ENCODE measurements around the gene MUC5AC.

MUC5AC gene

GRCh38 chr11:1193326-1194230, 35.8 kb downstream of the MUC5AC start:
- no peak for TF ChIP-seq CTCF (IDR thresholded peaks at IDR 0.05)

GRCh38 chr11:1194231-1194976, 36.7 kb downstream of the MUC5AC start:
- no peak for TF ChIP-seq CTCF (IDR thresholded peaks at IDR 0.05)

GRCh38 chr11:1194977-1195681, 37.4 kb downstream of the MUC5AC start:
- no peak for TF ChIP-seq CTCF (IDR thresholded peaks at IDR 0.05)

GRCh38 chr11:1195682-1196515, 38.1 kb downstream of the MUC5AC start:
- no peak for TF ChIP-seq CTCF (IDR thresholded peaks at IDR 0.05)

GRCh38 chr11:1196516-1197391, 39.0 kb downstream of the MUC5AC start:
- TF ChIP-seq CTCF (IDR thresholded peaks at IDR 0.05) = no peak

GRCh38 chr11:1197431-1197885, 39.7 kb downstream of the MUC5AC start:
- no peak for TF ChIP-seq CTCF (IDR thresholded peaks at IDR 0.05)

All from LNCAP (cell line).